HepG2 (cell line): ENCODE results near the gene GPC6. TPM values are rescaled to one million over a fixed set of nuclear protein-coding genes. Genes with fewer than 3 reads are reported as not detected.
A peak's percentile ranks its signal among the peaks of the same experiment; 100 is the strongest.

Source experiments
- DMAP1 ChIP-seq: IDR thresholded peaks from 2 replicates; pipeline ENCODE4 v1.6.1; 2016
- HIVEP1 ChIP-seq: sonication (generic); formaldehyde crosslinking; IDR thresholded peaks from 2 replicates; pipeline ENCODE4 v1.4.0; 2020; ENCODE audit warnings: mild to moderate bottlenecking, missing genetic modification reagents
- HNF4A ChIP-seq: sonication (generic); formaldehyde crosslinking; IDR thresholded peaks from 2 replicates; pipeline ENCODE4 v1.4.0; 2020; ENCODE audit warnings: missing genetic modification reagents
- HOXA5 ChIP-seq: sonication (generic); formaldehyde crosslinking; IDR thresholded peaks from 2 replicates; pipeline ENCODE4 v1.4.0; 2020; ENCODE audit warnings: missing genetic modification reagents
- JUN ChIP-seq: sonication (generic); formaldehyde crosslinking; IDR thresholded peaks from 2 replicates; pipeline ENCODE4 v1.4.0; 2020; ENCODE audit warnings: mild to moderate bottlenecking, missing genetic modification reagents
- MTF1 ChIP-seq: sonication (generic); formaldehyde crosslinking; IDR thresholded peaks from 2 replicates; pipeline ENCODE4 v1.5.0; 2020; ENCODE audit warnings: missing genetic modification reagents
- MYNN ChIP-seq: sonication (generic); formaldehyde crosslinking; IDR thresholded peaks from 2 replicates; pipeline ENCODE4 v1.4.0; 2020; ENCODE audit warnings: mild to moderate bottlenecking, low read depth, missing genetic modification reagents
- NFKB2 ChIP-seq: sonication (generic); formaldehyde crosslinking; IDR thresholded peaks from 2 replicates; pipeline ENCODE4 v1.4.0; 2020; ENCODE audit warnings: missing genetic modification reagents, borderline replicate concordance
- NFKBIZ ChIP-seq: IDR thresholded peaks from 2 replicates; pipeline ENCODE4 v1.6.1; 2018; ENCODE audit warnings: missing genetic modification reagents, missing compliant biosample characterization
- RXRB ChIP-seq: IDR thresholded peaks from 2 replicates; pipeline ENCODE4 v1.6.1; 2016; ENCODE audit warnings: borderline replicate concordance, missing genetic modification reagents, missing compliant biosample characterization
- THYN1 ChIP-seq: sonication (generic); formaldehyde crosslinking; IDR thresholded peaks from 2 replicates; pipeline ENCODE4 v1.8.1; 2023; ENCODE audit warnings: low read depth, mild to moderate bottlenecking, moderate library complexity, missing genetic modification reagents, borderline replicate concordance
- ZNF18 ChIP-seq: sonication (generic); formaldehyde crosslinking; IDR thresholded peaks from 2 replicates; pipeline ENCODE4 v1.8.0; 2022; ENCODE audit warnings: mild to moderate bottlenecking, missing genetic modification reagents; ENCODE audit not compliant: insufficient replicate concordance
- ZNF280B ChIP-seq: sonication (generic); formaldehyde crosslinking; IDR thresholded peaks from 2 replicates; pipeline ENCODE4 v1.5.0; 2020; ENCODE audit warnings: missing genetic modification reagents, mild to moderate bottlenecking, borderline replicate concordance
- ZNF292 ChIP-seq: sonication (generic); formaldehyde crosslinking; IDR thresholded peaks from 2 replicates; pipeline ENCODE4 v1.8.1; 2022; ENCODE audit warnings: mild to moderate bottlenecking, low read depth, missing genetic modification reagents, borderline replicate concordance
- ZNF737 ChIP-seq: sonication (generic); formaldehyde crosslinking; IDR thresholded peaks from 2 replicates; pipeline ENCODE4 v1.5.0; 2020; ENCODE audit warnings: missing genetic modification reagents, mild to moderate bottlenecking, borderline replicate concordance
- ZSCAN29 ChIP-seq: sonication (generic); formaldehyde crosslinking; conservative IDR thresholded peaks from 2 replicates; pipeline ENCODE4 v1.4.0; 2020; ENCODE audit warnings: mild to moderate bottlenecking, missing genetic modification reagents
- polyA plus RNA-seq, 8 experiments: library from polyadenylated mRNA; depleted of rRNA in 3 of 8; stranded (reverse) in 7 of 8; unstranded in 1 of 8; fragments of >200 nt; fragmentation: Illumina TruSeq in 4 of 8; extraction: Trizol in 4 of 8; gene quantifications; 2 replicates each; pipeline versions ENCODE4 v1.2.1 to v1.2.3, GENCODE V29; 2011 to 2016; ENCODE audit warnings: low read depth in 4 of 8, missing spikeins in 1 of 8, mixed read lengths in 1 of 8; ENCODE audit not compliant: insufficient read depth in 1 of 8
- total RNA-seq, 5 experiments: library from RNA; depleted of rRNA; stranded (reverse); fragments of >200 nt; fragmentation: Illumina TruSeq; extraction: Trizol; gene quantifications; 2 replicates each; pipeline ENCODE4 v1.2.3, GENCODE V29; 2016; ENCODE audit warnings: low read depth in 1 of 5
- TF ChIP-seq, protein P1 (sequence below), 2 experiments: sonication (generic) in 1 of 2; formaldehyde crosslinking in 1 of 2; IDR thresholded peaks; 2 replicates each; pipeline versions ENCODE4 v1.6.1 to v1.9.0; 2014 to 2022; ENCODE audit warnings: antibody characterized with exemption in 1 of 2, borderline replicate concordance in 1 of 2, inconsistent platforms in 1 of 2, low read depth in 1 of 2, missing genetic modification reagents in 1 of 2

The GPC6 gene
- total and polyA plus RNA-seq, 2 of the 13 experiments (the other 11 are each of a cell fraction or from before 2014, with no cell fraction given), result 24.5 to 33.9 TPM

DNA sequence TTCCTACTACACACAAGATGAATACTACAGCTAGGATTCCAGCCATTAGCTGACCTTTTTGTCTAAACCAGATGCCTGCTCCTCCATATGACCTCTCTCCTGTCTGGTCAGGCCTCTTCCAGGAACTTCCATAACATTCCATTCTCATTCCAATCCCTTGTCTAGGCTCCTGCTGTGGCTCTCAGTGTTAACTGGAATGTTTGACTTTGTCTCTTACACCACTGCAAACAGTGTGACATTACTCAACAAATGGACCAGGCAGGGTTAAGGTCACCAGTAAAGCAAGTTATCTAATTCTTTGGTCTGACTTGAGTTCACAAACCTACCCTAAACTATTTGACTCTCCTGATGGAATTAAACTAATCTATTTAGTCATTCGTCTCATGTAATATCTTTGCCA is 2.1 kb upstream of the GPC6 start (continued):
- TF ChIP-seq ZNF18 (CRISPR knock-in tag) (no peak), MTF1 (CRISPR knock-in tag) (no peak), NFKBIZ (peak; percentile 96), ZSCAN29 (CRISPR knock-in tag) (no peak; the same call in 1 of the 2 replicates), JUN (CRISPR knock-in tag) (peak; percentile 80), DMAP1 (CRISPR knock-in tag) (peak; percentile 71; the same call in 1 of the 2 replicates), NFKB2 (CRISPR knock-in tag) (no peak), RXRB (CRISPR knock-in tag) (peak; percentile 100), HNF4A (CRISPR knock-in tag) (peak; percentile 98), ZNF737 (CRISPR knock-in tag) (no peak), HOXA5 (peak; percentile 76; the same call in 1 of the 2 replicates), HIVEP1 (CRISPR knock-in tag) (no peak), THYN1 (no peak), ZNF280B (no peak), ZNF292 (CRISPR knock-in tag) (peak; percentile 84), MYNN (CRISPR knock-in tag) (0 out of 2 replicates have a peak, but pooled peaks have one; percentile 83)
- TF ChIP-seq, protein P1, sequence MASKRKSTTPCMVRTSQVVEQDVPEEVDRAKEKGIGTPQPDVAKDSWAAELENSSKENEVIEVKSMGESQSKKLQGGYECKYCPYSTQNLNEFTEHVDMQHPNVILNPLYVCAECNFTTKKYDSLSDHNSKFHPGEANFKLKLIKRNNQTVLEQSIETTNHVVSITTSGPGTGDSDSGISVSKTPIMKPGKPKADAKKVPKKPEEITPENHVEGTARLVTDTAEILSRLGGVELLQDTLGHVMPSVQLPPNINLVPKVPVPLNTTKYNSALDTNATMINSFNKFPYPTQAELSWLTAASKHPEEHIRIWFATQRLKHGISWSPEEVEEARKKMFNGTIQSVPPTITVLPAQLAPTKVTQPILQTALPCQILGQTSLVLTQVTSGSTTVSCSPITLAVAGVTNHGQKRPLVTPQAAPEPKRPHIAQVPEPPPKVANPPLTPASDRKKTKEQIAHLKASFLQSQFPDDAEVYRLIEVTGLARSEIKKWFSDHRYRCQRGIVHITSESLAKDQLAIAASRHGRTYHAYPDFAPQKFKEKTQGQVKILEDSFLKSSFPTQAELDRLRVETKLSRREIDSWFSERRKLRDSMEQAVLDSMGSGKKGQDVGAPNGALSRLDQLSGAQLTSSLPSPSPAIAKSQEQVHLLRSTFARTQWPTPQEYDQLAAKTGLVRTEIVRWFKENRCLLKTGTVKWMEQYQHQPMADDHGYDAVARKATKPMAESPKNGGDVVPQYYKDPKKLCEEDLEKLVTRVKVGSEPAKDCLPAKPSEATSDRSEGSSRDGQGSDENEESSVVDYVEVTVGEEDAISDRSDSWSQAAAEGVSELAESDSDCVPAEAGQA (IDR thresholded peaks at IDR 0.05; ENCODE audit: low read depth), result no peak
- TF ChIP-seq, protein P1 (CRISPR knock-in tag; IDR thresholded peaks at IDR 0.05; ENCODE audit: borderline replicate concordance), result no peak
